SK-N-MC (cell line): Measurements from ENCODE around the gene RGL2.
A peak's percentile ranks its signal among the peaks of the same experiment; 100 is the strongest.

Source experiments
- EZH2 ChIP-seq: fragments of 200-600 bp; sonication (generic); IDR thresholded peaks from one replicate; pipeline ENCODE4 v1.6.1; 2017; ENCODE audit warnings: antibody characterized with exemption
- FOXP2 ChIP-seq: optimal IDR thresholded peaks from 2 replicates; pipeline ENCODE3; 2011; ENCODE audit warnings: mild to moderate bottlenecking, moderate library complexity; ENCODE audit not compliant: insufficient read depth; ENCODE audit errors: extremely low read length, control extremely low read depth
- POLR2AphosphoS5 ChIP-seq: IDR thresholded peaks from 2 replicates; pipeline ENCODE4 v1.6.1; 2012; ENCODE audit warnings: mild to moderate bottlenecking, low read depth, low read length, borderline replicate concordance

DNA sequence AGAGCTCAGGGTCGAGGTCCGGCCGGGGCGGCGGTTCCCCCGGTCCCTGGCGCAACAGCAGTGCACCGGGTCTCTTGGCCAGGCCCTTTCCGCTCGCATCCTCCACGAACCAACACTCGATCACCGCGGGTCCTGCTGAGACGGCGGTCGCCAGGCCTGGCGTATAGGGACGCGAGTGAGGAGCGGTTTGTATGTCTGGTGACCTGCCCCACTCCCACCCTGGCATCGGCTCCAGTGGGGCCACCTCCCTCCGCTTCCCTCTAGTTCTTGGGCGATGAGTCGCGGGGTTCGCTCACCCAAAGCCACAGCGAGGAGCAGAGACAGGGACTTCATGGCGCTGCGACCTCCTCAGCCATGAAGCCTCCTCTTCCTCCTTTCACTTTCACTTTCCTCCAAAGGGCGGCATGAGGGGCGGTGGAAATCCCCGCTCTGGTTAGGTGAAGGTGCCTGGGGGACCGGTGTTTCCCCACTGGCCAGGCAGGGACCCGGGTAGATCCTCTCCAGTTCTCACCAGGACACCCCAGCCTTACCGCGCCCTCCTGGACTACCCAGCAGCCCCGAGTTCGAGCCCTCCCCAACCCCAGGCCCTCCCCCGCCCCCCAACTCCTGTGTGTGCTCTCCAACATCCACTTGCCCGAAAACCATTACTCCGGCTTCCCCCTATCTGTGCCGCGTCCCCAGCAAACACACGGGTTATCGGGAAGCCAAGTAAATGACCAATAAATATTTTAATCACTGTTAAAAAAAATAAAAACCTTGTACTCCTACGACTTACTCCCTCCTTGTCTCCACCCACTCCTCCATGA, 15.2 kb upstream of the RGL2 start, which contains the start of gene TAPBP:
- no peak for TF ChIP-seq EZH2
- 0 out of 2 replicates have a peak, but pooled peaks have one; percentile 12 for TF ChIP-seq POLR2AphosphoS5
- TF ChIP-seq FOXP2 = no peak
